ENCODE results near the gene TTC14. TPM values are rescaled to one million over a fixed set of nuclear protein-coding genes. Genes with fewer than 3 reads are reported as not detected.
"Not testable (repeated sequence)": the region's sequence is repeated elsewhere in the genome, so short reads cannot be mapped to it uniquely, and the experiment has no call there.

The TTC14 gene
- polyA plus RNA-seq (2012; ENCODE audit: missing spikeins) = 27.7 TPM

- peak; percentile 73 for DNase-seq (ENCODE audit: insufficient read length)
- peak; percentile 99 for FAIRE-seq
Observed at GRCh38 chr3:180601688-180602666, at the start of gene TTC14. TSS of gene TTC14 (plus strand) at chr3:180602163. CDS start at chr3:180602262, 99 bp downstream.

GRCh38 chr3:180563406-180563805, 38.6 kb upstream of the TTC14 start:
- DNase-seq (ENCODE audit: insufficient read length) = no peak
- no peak for FAIRE-seq

More at GRCh38 chr3:180601688-180602666, at the start of gene TTC14:
- TF ChIP-seq POLR2A (IDR thresholded peaks at IDR 0.05; ENCODE audit: low read depth, low read length) (peak; percentile 93), TAF1 (IDR thresholded peaks at IDR 0.05; ENCODE audit: borderline replicate concordance, low read depth, low read length) (peak; percentile 69), POLR2AphosphoS5 (IDR thresholded peaks at IDR 0.05; ENCODE audit: low read depth, low read length) (peak; percentile 86)

GRCh38 chr3:180564676-180565075, 37.3 kb upstream of the TTC14 start:
- TF ChIP-seq POLR2AphosphoS5 (IDR thresholded peaks at IDR 0.05; ENCODE audit: low read depth, low read length) (no peak), TAF1 (IDR thresholded peaks at IDR 0.05; ENCODE audit: borderline replicate concordance, low read depth, low read length) (no peak), POLR2A (IDR thresholded peaks at IDR 0.05; ENCODE audit: low read depth, low read length) (no peak)
- DNase-seq (ENCODE audit: insufficient read length) = no peak
- no peak for FAIRE-seq

More at GRCh38 chr3:180563406-180563805, 38.6 kb upstream of the TTC14 start:
- TF ChIP-seq TAF1 (IDR thresholded peaks at IDR 0.05; ENCODE audit: borderline replicate concordance, low read depth, low read length) = no peak
- TF ChIP-seq POLR2A (IDR thresholded peaks at IDR 0.05; ENCODE audit: low read depth, low read length) = no peak
- TF ChIP-seq POLR2AphosphoS5 (IDR thresholded peaks at IDR 0.05; ENCODE audit: low read depth, low read length) = no peak

GRCh38 chr3:180570238-180570637, 31.7 kb upstream of the TTC14 start:
- DNase-seq (ENCODE audit: insufficient read length) = no peak
- FAIRE-seq = no peak
- TF ChIP-seq POLR2A (IDR thresholded peaks at IDR 0.05; ENCODE audit: low read depth, low read length) (no peak), POLR2AphosphoS5 (IDR thresholded peaks at IDR 0.05; ENCODE audit: low read depth, low read length) (no peak)

GRCh38 chr3:180571831-180572598, 29.9 kb upstream of the TTC14 start:
- no peak for FAIRE-seq
- TF ChIP-seq TAF1 (IDR thresholded peaks at IDR 0.05; ENCODE audit: borderline replicate concordance, low read depth, low read length) (no peak), POLR2AphosphoS5 (IDR thresholded peaks at IDR 0.05; ENCODE audit: low read depth, low read length) (no peak), POLR2A (IDR thresholded peaks at IDR 0.05; ENCODE audit: low read depth, low read length) (no peak)
- no peak for DNase-seq (ENCODE audit: insufficient read length)

- TF ChIP-seq POLR2A (IDR thresholded peaks at IDR 0.05; ENCODE audit: low read depth, low read length) = no peak
- FAIRE-seq = peak; percentile 44
Observed at GRCh38 chr3:180575571-180575970, 26.4 kb upstream of the TTC14 start.

GRCh38 chr3:180580934-180581333, 21.0 kb upstream of the TTC14 start:
- TF ChIP-seq POLR2A (IDR thresholded peaks at IDR 0.05; ENCODE audit: low read depth, low read length) (no peak), POLR2AphosphoS5 (IDR thresholded peaks at IDR 0.05; ENCODE audit: low read depth, low read length) (no peak), TAF1 (IDR thresholded peaks at IDR 0.05; ENCODE audit: borderline replicate concordance, low read depth, low read length) (no peak)
- DNase-seq (ENCODE audit: insufficient read length) (no peak), FAIRE-seq (no peak)

More at GRCh38 chr3:180575571-180575970, 26.4 kb upstream of the TTC14 start:
- no peak for DNase-seq (ENCODE audit: insufficient read length)

- DNase-seq (ENCODE audit: insufficient read length) (no peak), FAIRE-seq (no peak)
- TF ChIP-seq POLR2A (IDR thresholded peaks at IDR 0.05; ENCODE audit: low read depth, low read length) (no peak), TAF1 (IDR thresholded peaks at IDR 0.05; ENCODE audit: borderline replicate concordance, low read depth, low read length) (no peak), POLR2AphosphoS5 (IDR thresholded peaks at IDR 0.05; ENCODE audit: low read depth, low read length) (no peak)
Observed at GRCh38 chr3:180590396-180590795, 11.6 kb upstream of the TTC14 start.

- not testable (repeated sequence) for DNase-seq (ENCODE audit: insufficient read length); FAIRE-seq
Observed at GRCh38 chr3:180593631-180594030, 8.3 kb upstream of the TTC14 start.

GRCh38 chr3:180594631-180595558, 7.1 kb upstream of the TTC14 start:
- FAIRE-seq (no peak), DNase-seq (ENCODE audit: insufficient read length) (no peak)
- TF ChIP-seq TAF1 (IDR thresholded peaks at IDR 0.05; ENCODE audit: borderline replicate concordance, low read depth, low read length) (no peak), POLR2A (IDR thresholded peaks at IDR 0.05; ENCODE audit: low read depth, low read length) (no peak), POLR2AphosphoS5 (IDR thresholded peaks at IDR 0.05; ENCODE audit: low read depth, low read length) (no peak)

GRCh38 chr3:180595559-180595935, 6.4 kb upstream of the TTC14 start:
- FAIRE-seq = no peak
- TF ChIP-seq TAF1 (IDR thresholded peaks at IDR 0.05; ENCODE audit: borderline replicate concordance, low read depth, low read length) (no peak), POLR2AphosphoS5 (IDR thresholded peaks at IDR 0.05; ENCODE audit: low read depth, low read length) (no peak), POLR2A (IDR thresholded peaks at IDR 0.05; ENCODE audit: low read depth, low read length) (no peak)
- DNase-seq (ENCODE audit: insufficient read length) = no peak

All from GM12892 (cell line).